ENCODE results near the gene ACHE. TPM values are rescaled to one million over a fixed set of nuclear protein-coding genes. Genes with fewer than 3 reads are reported as not detected.
A peak's percentile ranks its signal among the peaks of the same experiment; 100 is the strongest.

Gene ACHE
- polyA plus RNA-seq, 1 donor: 82.8 TPM

GRCh38 chr7:100884736-100885439 is 10.8 kb downstream of the ACHE start:
- no peak for DNase-seq

- DNase-seq: no peak
These were observed 12.7 kb downstream of the ACHE start for GRCh38 chr7:100882785-100883526.

- DNase-seq: no peak
These were observed 13.5 kb downstream of the ACHE start for GRCh38 chr7:100882201-100882600.

- DNase-seq: no peak
These were observed 14.6 kb downstream of the ACHE start for GRCh38 chr7:100881136-100881535.

- DNase-seq: no peak
These were observed 15.0 kb downstream of the ACHE start for GRCh38 chr7:100880645-100881044.

GRCh38 chr7:100879685-100880261 is 15.9 kb downstream of the ACHE start:
- no peak for DNase-seq

GRCh38 chr7:100878685-100879084 is 17.0 kb downstream of the ACHE start:
- no peak for DNase-seq

- DNase-seq: no peak
These were observed 17.7 kb downstream of the ACHE start for GRCh38 chr7:100878013-100878412.

- DNase-seq: no peak
These were observed 20.3 kb downstream of the ACHE start for GRCh38 chr7:100875356-100875751.

- DNase-seq: peak; percentile 99
These were observed 20.9 kb downstream of the ACHE start, which contains the start of gene SRRT for GRCh38 chr7:100874577-100875355. Gene SRRT (plus strand): TSS chr7:100875103. CDS start chr7:100875591, 488 bp downstream.

GRCh38 chr7:100874300-100874576 is 21.4 kb downstream of the ACHE start:
- DNase-seq: no peak

- DNase-seq: no peak
These were observed 21.9 kb downstream of the ACHE start for GRCh38 chr7:100873599-100874299.

- DNase-seq: no peak
These were observed 27.8 kb downstream of the ACHE start for GRCh38 chr7:100867776-100868485.

GRCh38 chr7:100867040-100867775 is 28.5 kb downstream of the ACHE start, which contains the start of gene TRIP6:
Gene TRIP6 (plus strand): TSS chr7:100867387. CDS start chr7:100867498, 111 bp downstream.
- peak; percentile 94 for DNase-seq

GRCh38 chr7:100866729-100867039 is 29.0 kb downstream of the ACHE start:
- DNase-seq: no peak

- DNase-seq: peak; percentile 59
These were observed 29.6 kb downstream of the ACHE start for GRCh38 chr7:100865938-100866728.

GRCh38 chr7:100865372-100865911 is 30.2 kb downstream of the ACHE start:
- no peak for DNase-seq

GRCh38 chr7:100864263-100864845 is 31.3 kb downstream of the ACHE start:
- no peak for DNase-seq

- DNase-seq: no peak
These were observed 32.2 kb downstream of the ACHE start for GRCh38 chr7:100863406-100863950.

Data from hindlimb muscle (tissue), 1 donor.